Measurements from ENCODE around the gene MAX. TPM values are rescaled to one million over a fixed set of nuclear protein-coding genes. Genes with fewer than 3 reads are reported as not detected.

MAX gene
- total and polyA plus RNA-seq, 9 of the 15 experiments (the other 6 are each of a cell fraction or from before 2014, with no cell fraction given) = 15.4 to 96.5 (median 51.6) TPM

GRCh38 chr14:65107200-65107599 is 4.9 kb upstream of the MAX start (continued):
- TF ChIP-seq FOXJ2 (tag; IDR thresholded peaks at IDR 0.05) = no peak
- no peak for TF ChIP-seq CTBP1 (IDR thresholded peaks at IDR 0.05; ENCODE audit: borderline replicate concordance)
- no peak for TF ChIP-seq ZFP36 (IDR thresholded peaks at IDR 0.05; ENCODE audit: low read depth, low read length, partially characterized antibody)
- TF ChIP-seq ZNF511 (CRISPR knock-in tag; IDR thresholded peaks at IDR 0.05) = no peak
- no peak for TF ChIP-seq HDGF (IDR thresholded peaks at IDR 0.05)
- peak; percentile 55; the same call in 1 of the 2 replicates for TF ChIP-seq ZNF316 (IDR thresholded peaks at IDR 0.05)
- no peak for TF ChIP-seq LARP7 (IDR thresholded peaks at IDR 0.05)
- peak in 1 of 2 experiments; percentile 67; a peak in 1 of 4 replicates for TF ChIP-seq ZNF639 (CRISPR knock-in tag; conservative IDR thresholded peaks at IDR 0.05 in 1 of 2, IDR thresholded peaks at IDR 0.05 in 1 of 2)
- TF ChIP-seq ZNF518B (CRISPR knock-in tag; IDR thresholded peaks at IDR 0.05) = no peak
- peak; percentile 34 for TF ChIP-seq MEIS2 (IDR thresholded peaks at IDR 0.05; ENCODE audit: partially characterized antibody)
- TF ChIP-seq RBM15 (IDR thresholded peaks at IDR 0.05; ENCODE audit: insufficient read depth, low read length) = no peak
- peak; percentile 92 for TF ChIP-seq KLF16 (IDR thresholded peaks at IDR 0.05)
- TF ChIP-seq SLC30A9 (CRISPR knock-in tag; IDR thresholded peaks at IDR 0.05) = no peak
- no peak for TF ChIP-seq NR3C1 (CRISPR knock-in tag; IDR thresholded peaks at IDR 0.05)
- peak; percentile 68 for TF ChIP-seq HDAC3 (IDR thresholded peaks at IDR 0.05; ENCODE audit: borderline replicate concordance, partially characterized antibody)
- no peak for TF ChIP-seq NFE2 (IDR thresholded peaks at IDR 0.05; ENCODE audit: low read depth)
- no peak for TF ChIP-seq E2F5 (CRISPR knock-in tag; IDR thresholded peaks at IDR 0.05)
- TF ChIP-seq TCF15 (CRISPR knock-in tag; IDR thresholded peaks at IDR 0.05) = no peak
- no peak for TF ChIP-seq ESRRA (IDR thresholded peaks at IDR 0.05; ENCODE audit: borderline replicate concordance, low read depth)
- TF ChIP-seq ZNF165 (CRISPR knock-in tag; IDR thresholded peaks at IDR 0.05; ENCODE audit: borderline replicate concordance) = no peak
- no peak for TF ChIP-seq ZEB2 (IDR thresholded peaks at IDR 0.05)
- TF ChIP-seq HNRNPH1 (optimal IDR thresholded peaks at IDR 0.05; ENCODE audit: low read depth, low read length) = no peak
- peak; percentile 67; the same call in 1 of the 2 replicates for TF ChIP-seq SMAD4 (CRISPR knock-in tag; conservative IDR thresholded peaks at IDR 0.05)
- no peak for TF ChIP-seq TFAM (CRISPR knock-in tag; conservative IDR thresholded peaks at IDR 0.05)
- TF ChIP-seq MIER1 (IDR thresholded peaks at IDR 0.05; ENCODE audit: low read depth) = no peak

All from K562 (cell line).